Ovary (tissue), 3 donors: ENCODE measurements around the gene SMG6.

ENCODE experiments used
- CTCF ChIP-seq, 3 donors: fragments of 450-650 bp in 2 of 3; fragments of 200-600 bp in 1 of 3; IDR thresholded peaks; one replicate each; pipeline versions ENCODE4 v1.5.1 to v1.8.0; 2016 to 2022; ENCODE audit warnings: antibody characterized with exemption in 3 of 3, mild to moderate bottlenecking in 1 of 3
- EP300 ChIP-seq: sonication (generic); formaldehyde crosslinking; IDR thresholded peaks from one replicate; pipeline ENCODE4 v1.6.1; 2017; ENCODE audit warnings: antibody characterized with exemption
- POLR2A ChIP-seq: fragments of 450-650 bp; IDR thresholded peaks from one replicate; pipeline ENCODE4 v1.6.1; 2017; ENCODE audit warnings: antibody characterized with exemption, mild to moderate bottlenecking, moderate library complexity
- donor health status: DM: no; HTN: no; CAD: no.

GRCh38 chr17:2057175-2057759, 246.3 kb downstream of the SMG6 start:
- TF ChIP-seq CTCF (IDR thresholded peaks at IDR 0.05) (peak in 1 of 3 donors; percentile 5), POLR2A (no peak), EP300 (no peak)
